Subcutaneous adipose tissue (tissue), 4 donors: ENCODE measurements around the gene NANP. TPM values are rescaled to one million over a fixed set of nuclear protein-coding genes. Genes with fewer than 3 reads are reported as not detected.

Experiments
- total RNA-seq, 4 donors: library from RNA; depleted of rRNA; stranded (reverse); fragments of >200 nt; gene quantifications; one replicate each; pipeline ENCODE4 v1.1.0, GENCODE V29; 2016
- TF ChIP-seq, protein P1 (sequence below): fragments of 450-650 bp; IDR thresholded peaks from one replicate; pipeline ENCODE4 v1.5.1; 2016; ENCODE audit warnings: low read depth, mild to moderate bottlenecking, control low read depth, antibody characterized with exemption, moderate library complexity

NANP gene, protein sequence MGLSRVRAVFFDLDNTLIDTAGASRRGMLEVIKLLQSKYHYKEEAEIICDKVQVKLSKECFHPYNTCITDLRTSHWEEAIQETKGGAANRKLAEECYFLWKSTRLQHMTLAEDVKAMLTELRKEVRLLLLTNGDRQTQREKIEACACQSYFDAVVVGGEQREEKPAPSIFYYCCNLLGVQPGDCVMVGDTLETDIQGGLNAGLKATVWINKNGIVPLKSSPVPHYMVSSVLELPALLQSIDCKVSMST
- total RNA-seq, result 1 to 10 TPM; 4.0 to 6.2 (median 5.4) TPM

DNA sequence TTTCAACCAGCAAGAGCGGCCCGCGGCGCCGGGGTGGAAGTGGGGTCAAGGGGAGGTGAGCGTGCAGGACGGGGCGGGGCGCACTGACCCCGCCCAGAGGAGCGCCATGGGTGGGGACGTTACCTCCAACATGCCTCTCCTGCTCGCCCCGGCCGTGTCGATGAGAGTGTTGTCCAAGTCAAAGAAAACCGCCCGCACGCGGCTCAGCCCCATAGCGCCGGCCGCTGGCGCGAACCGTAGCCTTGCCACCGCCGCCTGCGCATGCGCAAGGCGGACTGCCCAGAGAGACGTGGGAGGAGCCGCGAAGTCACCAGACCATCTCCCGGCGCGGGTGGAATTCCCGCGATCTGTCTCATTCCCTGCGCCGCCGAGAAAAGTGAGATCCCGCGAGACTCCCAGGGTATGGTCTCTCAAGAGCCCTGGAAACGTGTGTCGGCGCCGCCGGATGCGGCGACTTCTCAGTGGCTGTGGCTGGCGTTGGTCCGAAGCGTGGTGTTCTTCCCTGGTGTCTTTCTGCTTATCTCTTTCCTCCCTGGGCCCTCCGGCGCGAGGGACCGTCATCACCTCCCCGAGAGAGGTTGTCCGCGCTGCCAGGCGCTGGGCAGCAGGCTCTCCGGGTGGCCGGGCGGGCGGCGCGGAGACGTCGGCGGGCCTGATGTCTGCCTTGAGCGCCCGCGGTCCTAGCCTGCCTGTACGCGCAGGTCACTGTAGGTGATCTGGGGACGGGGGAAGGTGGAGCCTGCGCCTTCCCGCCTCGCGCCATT lies at the start of gene NANP:
Gene NANP, minus strand, starts transcription at position 279 of the 764 bp plus-strand sequence. Its CDS starts 66 bp downstream, at position 213.
- TF ChIP-seq, protein P1, sequence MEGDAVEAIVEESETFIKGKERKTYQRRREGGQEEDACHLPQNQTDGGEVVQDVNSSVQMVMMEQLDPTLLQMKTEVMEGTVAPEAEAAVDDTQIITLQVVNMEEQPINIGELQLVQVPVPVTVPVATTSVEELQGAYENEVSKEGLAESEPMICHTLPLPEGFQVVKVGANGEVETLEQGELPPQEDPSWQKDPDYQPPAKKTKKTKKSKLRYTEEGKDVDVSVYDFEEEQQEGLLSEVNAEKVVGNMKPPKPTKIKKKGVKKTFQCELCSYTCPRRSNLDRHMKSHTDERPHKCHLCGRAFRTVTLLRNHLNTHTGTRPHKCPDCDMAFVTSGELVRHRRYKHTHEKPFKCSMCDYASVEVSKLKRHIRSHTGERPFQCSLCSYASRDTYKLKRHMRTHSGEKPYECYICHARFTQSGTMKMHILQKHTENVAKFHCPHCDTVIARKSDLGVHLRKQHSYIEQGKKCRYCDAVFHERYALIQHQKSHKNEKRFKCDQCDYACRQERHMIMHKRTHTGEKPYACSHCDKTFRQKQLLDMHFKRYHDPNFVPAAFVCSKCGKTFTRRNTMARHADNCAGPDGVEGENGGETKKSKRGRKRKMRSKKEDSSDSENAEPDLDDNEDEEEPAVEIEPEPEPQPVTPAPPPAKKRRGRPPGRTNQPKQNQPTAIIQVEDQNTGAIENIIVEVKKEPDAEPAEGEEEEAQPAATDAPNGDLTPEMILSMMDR, result no peak

DNA sequence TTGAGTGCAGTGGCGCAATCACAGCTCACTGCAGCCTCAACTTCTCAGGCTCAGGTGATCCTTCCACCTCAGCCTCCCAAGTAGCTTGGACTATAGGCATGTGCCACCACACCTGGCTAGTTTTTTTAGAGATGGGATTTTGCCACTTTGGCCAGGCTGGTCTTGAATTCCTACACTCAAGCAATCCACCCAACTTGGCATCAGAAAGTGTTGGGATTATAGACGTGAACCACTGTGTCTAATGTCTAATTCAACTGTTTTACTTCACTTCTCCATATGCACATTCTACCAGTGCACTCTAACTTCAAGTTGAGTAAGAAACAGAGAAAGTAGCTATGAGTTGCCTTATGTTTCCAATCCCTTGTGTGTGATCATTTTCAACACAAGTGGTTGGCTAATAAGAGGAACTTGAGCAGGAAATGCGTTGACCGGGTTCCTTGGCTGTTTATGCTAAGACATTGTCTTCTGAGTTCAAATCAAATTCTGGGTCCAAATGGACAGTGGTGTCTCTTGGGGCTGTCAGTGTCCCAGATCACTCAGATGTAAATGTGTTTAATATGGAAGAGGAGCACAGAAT lies 48.9 kb upstream of the NANP start:
- TF ChIP-seq, protein P1, result no peak

DNA sequence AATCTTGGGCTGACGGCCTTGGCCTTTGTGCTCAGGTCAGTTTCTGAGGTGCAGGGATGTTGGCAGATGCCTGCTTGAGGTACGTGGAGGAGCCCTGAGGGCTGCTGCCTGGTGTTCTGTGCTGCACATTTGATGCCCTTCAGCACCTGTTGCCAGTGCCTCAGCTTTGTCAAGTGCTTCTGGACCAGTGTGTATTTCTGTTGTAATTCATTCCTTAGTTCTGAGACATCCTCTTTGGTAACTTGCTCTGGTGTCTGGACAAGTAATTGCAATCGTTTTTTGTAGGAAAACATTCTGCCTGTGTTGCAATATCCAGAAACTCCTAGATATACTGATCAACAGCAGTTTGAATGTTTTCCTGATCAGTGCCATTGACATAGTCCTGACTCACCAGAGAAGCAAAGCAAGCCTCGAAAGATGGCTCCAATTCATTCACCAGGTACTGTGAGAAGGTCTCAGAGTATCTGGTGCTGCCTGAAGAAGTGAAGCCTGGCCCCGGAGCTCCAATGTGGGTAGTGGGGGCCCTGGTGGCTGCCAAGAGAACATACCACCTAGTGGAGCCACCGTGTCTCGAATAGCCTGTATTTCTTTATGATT lies 46.1 kb upstream of the NANP start:
- TF ChIP-seq, protein P1, result no peak

DNA sequence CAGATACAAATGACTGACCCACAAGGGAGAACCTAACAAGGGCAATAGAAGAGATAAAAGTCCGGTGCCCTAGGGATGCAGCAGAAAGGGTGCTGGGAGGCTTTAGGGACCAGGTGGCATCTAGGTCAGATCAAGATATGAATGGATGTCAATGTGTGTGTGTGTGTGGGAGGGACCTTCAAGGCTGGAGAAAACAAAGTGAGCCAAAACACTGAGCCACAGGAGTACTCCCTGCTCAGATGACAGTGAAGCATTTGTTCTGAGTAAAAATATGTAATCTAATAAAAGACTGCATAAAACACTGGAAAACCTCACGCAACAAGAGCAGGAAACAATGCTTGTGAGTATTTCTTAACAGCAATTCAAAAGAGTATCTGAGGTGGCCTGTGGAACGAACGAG lies 44.6 kb upstream of the NANP start:
- TF ChIP-seq, protein P1, result no peak

DNA sequence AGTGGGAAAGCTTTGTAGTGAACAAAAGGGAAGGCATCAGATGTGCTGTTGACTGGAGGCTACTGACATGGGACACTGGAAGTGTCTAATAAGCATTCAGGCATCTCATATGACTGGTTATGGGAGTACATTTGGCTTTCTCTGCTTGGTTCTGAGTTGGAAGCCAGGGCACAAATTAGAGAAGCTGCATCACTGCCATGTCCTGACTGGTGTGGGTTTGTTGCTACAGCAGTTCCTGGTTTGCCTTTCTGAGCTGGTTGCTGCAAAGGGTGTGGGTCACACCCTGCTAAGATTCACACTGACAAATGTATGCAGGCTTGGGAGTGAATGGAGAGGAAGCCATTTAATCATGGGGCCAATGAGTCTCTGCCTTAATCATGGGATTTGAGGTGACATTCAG lies 36.2 kb upstream of the NANP start:
- TF ChIP-seq, protein P1, result no peak

DNA sequence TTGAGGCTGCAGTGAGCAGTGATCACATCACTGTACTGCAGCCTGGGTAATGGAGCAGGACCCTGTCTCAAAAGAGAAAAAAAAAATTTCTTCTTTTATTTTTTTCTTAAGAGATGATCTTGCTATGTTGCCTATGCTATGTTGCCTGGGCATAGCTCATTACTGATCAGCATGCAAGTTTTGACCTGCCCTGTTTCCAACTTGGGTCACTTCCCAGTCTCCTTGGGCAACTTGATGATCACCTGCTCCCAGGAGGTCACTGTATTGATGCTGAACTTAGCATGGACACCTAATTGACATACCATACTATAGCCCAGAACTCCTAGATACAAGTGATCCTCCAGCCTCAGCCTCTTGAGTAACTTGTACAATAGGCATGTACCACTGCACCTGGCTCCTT lies 30.7 kb upstream of the NANP start:
- TF ChIP-seq, protein P1, result no peak

DNA sequence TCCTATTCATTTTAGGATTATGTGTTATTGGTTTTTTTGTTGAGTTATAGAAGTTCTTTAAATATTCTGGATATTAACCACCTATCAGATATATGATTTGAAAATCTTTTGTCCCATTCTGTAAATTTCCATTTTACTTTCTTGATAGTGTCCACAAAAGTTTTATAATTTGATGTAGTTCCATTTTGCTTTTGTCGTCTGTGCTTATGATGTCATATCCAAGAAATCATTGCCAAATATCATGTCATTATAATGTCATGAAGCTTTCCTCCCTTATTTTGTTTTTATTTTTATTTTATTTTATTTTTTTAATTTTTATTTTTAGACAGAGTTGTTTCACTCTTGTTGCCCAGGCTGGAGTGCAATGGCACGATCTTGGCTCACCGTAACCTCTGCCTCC lies 21.0 kb upstream of the NANP start:
- TF ChIP-seq, protein P1, result no peak
